Upper lobe of right lung (tissue), 1 donor: ENCODE data around the gene BID. TPM values are rescaled to one million over a fixed set of nuclear protein-coding genes. Genes with fewer than 3 reads are reported as not detected.

Experiments
- ATAC-seq: fragments of 200-7000 bp; cut with Tn5 transposase; one replicate; pipeline ENCODE4 v1.9.1; 2020; ENCODE audit warnings: mild to moderate bottlenecking, moderate library complexity
- DNase-seq: peaks from one replicate; pipeline ENCODE4 v3.0.0-alpha.2; 2020
- H3K27ac ChIP-seq: fragments of 200-600 bp; one replicate; pipeline ENCODE4 v1.8.0; 2022
- H3K27me3 ChIP-seq: fragments of 200-600 bp; one replicate; pipeline ENCODE4 v1.8.0; 2022; ENCODE audit warnings: mild to moderate bottlenecking
- H3K36me3 ChIP-seq: fragments of 200-600 bp; one replicate; pipeline ENCODE4 v1.8.0; 2022
- H3K4me1 ChIP-seq: fragments of 200-600 bp; one replicate; pipeline ENCODE4 v1.8.0; 2022
- H3K4me3 ChIP-seq: fragments of 200-600 bp; one replicate; pipeline ENCODE4 v1.8.0; 2022; ENCODE audit warnings: mild to moderate bottlenecking
- H3K9me3 ChIP-seq: fragments of 200-600 bp; one replicate; pipeline ENCODE4 v1.8.0; 2022
- CTCF ChIP-seq: fragments of 200-600 bp; IDR thresholded peaks from one replicate; pipeline ENCODE4 v1.8.0; 2022; ENCODE audit warnings: antibody characterized with exemption
- intact Hi-C: fragments of 100-400 bp; cut with DNase I; formaldehyde crosslinking; loops from one replicate; pipeline ENCODE4 v1.11.0; 2022
- total RNA-seq: library from RNA; stranded (reverse); fragmentation: NEBNext Ultra II Directional; extraction: Animal tissue kit (Norgen Biotek cat#: 25700); gene quantifications from one replicate; pipeline ENCODE4 v1.2.1, GENCODE V29; 2021
- donor health status: DM: no; HTN: yes; CAD: no; lungs with severe emphysema.

BID gene
- total RNA-seq, 1 donor from 2014 or later: 22.8 TPM

GRCh38 chr22:17814830-17815229, 40.6 kb upstream of the BID start:
- peaks cover 17% of the 10 kb centered on the region for H3K36me3 ChIP-seq
- intact Hi-C loops: no loop called here
- no peak for TF ChIP-seq CTCF
- DNase-seq (no peak), ATAC-seq (no peak)
- no peaks in the 10 kb centered on the region for H3K27me3 ChIP-seq
- no peaks in the 10 kb centered on the region for H3K9me3 ChIP-seq
- H3K4me3 ChIP-seq: no peak overlapping the region
- no peak overlapping the region for H3K27ac ChIP-seq
- no peaks in the 10 kb centered on the region for H3K4me1 ChIP-seq

GRCh38 chr22:17814084-17814483, 39.8 kb upstream of the BID start:
- ATAC-seq (no peak), DNase-seq (no peak)
- H3K27ac ChIP-seq: no peak overlapping the region
- H3K27me3 ChIP-seq: no peaks in the 10 kb centered on the region
- H3K4me3 ChIP-seq: no peak overlapping the region
- H3K4me1 ChIP-seq: no peaks in the 10 kb centered on the region
- TF ChIP-seq CTCF: no peak
- intact Hi-C loops: no loop called here
- peaks cover 14% of the 10 kb centered on the region for H3K36me3 ChIP-seq
- no peaks in the 10 kb centered on the region for H3K9me3 ChIP-seq

- no peak for TF ChIP-seq CTCF
- Histone ChIP-seq H3K36me3 (peaks cover 9% of the 10 kb centered on the region), H3K27me3 (no peaks in the 10 kb centered on the region), H3K4me3 (no peak overlapping the region), H3K4me1 (peaks cover 8% of the 10 kb centered on the region), H3K9me3 (no peaks in the 10 kb centered on the region), H3K27ac (no peak overlapping the region)
- ATAC-seq (no peak), DNase-seq (no peak)
- intact Hi-C loops: no loop called here
These were observed 36.9 kb upstream of the BID start for GRCh38 chr22:17811119-17811518.

GRCh38 chr22:17810570-17811116, 36.4 kb upstream of the BID start:
- no peak for DNase-seq
- Histone ChIP-seq H3K36me3 (peaks cover 7% of the 10 kb centered on the region), H3K27ac (no peak overlapping the region), H3K4me1 (peaks cover 8% of the 10 kb centered on the region), H3K4me3 (no peak overlapping the region), H3K9me3 (no peaks in the 10 kb centered on the region), H3K27me3 (no peaks in the 10 kb centered on the region)
- no peak for TF ChIP-seq CTCF
- intact Hi-C loops: no loop called here
- no peak for ATAC-seq

- H3K36me3 ChIP-seq: peaks cover 12% of the 10 kb centered on the region
- H3K27me3 ChIP-seq: no peaks in the 10 kb centered on the region
- no peak for DNase-seq
- H3K27ac ChIP-seq: peak overlapping the region; percentile 66
- intact Hi-C loops: no loop called here
- H3K9me3 ChIP-seq: no peaks in the 10 kb centered on the region
- ATAC-seq: peak; percentile 37
- H3K4me1 ChIP-seq: peaks cover 8% of the 10 kb centered on the region
- TF ChIP-seq CTCF: no peak
- no peak overlapping the region for H3K4me3 ChIP-seq
These were observed 34.6 kb upstream of the BID start for GRCh38 chr22:17808693-17809403.
